ENCODE measurements around the gene HOOK2.
"Not testable (repeated sequence)": the region's sequence is repeated elsewhere in the genome, so short reads cannot be mapped to it uniquely, and the experiment has no call there.

HOOK2 gene

GRCh38 chr19:12774588-12775555, at the start of gene HOOK2:
Gene HOOK2 (minus strand): TSS chr19:12775552. CDS start chr19:12775449, 103 bp downstream.
- peak; percentile 95 for DNase-seq

- DNase-seq: no peak
These were observed 46.4 kb upstream of the HOOK2 start for GRCh38 chr19:12821761-12822160.

GRCh38 chr19:12817810-12818209, 42.5 kb upstream of the HOOK2 start:
- not testable (repeated sequence) for DNase-seq

- not testable (repeated sequence) for DNase-seq
These were observed 41.8 kb upstream of the HOOK2 start for GRCh38 chr19:12817188-12817587.

GRCh38 chr19:12815088-12815487, 39.7 kb upstream of the HOOK2 start:
- no peak for DNase-seq

- peak; percentile 70 for DNase-seq
These were observed 31.1 kb upstream of the HOOK2 start, which contains the start of gene RNASEH2A for GRCh38 chr19:12806242-12807081. Gene RNASEH2A (plus strand): TSS chr19:12806584. CDS start chr19:12806674, 90 bp downstream.

GRCh38 chr19:12804051-12804450, 28.7 kb upstream of the HOOK2 start:
- no peak for DNase-seq

- DNase-seq: no peak
These were observed 27.1 kb upstream of the HOOK2 start for GRCh38 chr19:12802267-12803106.

GRCh38 chr19:12801466-12802266, 26.3 kb upstream of the HOOK2 start, which contains the start of the genes PRDX2 and THSD8:
Gene PRDX2 (minus strand): TSS chr19:12801800. CDS start chr19:12801261, 539 bp downstream.
Gene THSD8 (plus strand): TSS chr19:12802069. CDS start chr19:12802072, 3 bp downstream.
- peak; percentile 72 for DNase-seq

GRCh38 chr19:12800923-12801465, 25.6 kb upstream of the HOOK2 start:
- no peak for DNase-seq

- DNase-seq: no peak
These were observed 25.1 kb upstream of the HOOK2 start for GRCh38 chr19:12800466-12800770.

- no peak for DNase-seq
These were observed 24.6 kb upstream of the HOOK2 start for GRCh38 chr19:12799742-12800465.

- not testable (repeated sequence) for DNase-seq
These were observed 22.3 kb upstream of the HOOK2 start for GRCh38 chr19:12797607-12798006.

- no peak for DNase-seq
These were observed 21.8 kb upstream of the HOOK2 start for GRCh38 chr19:12797141-12797587.

GRCh38 chr19:12796146-12797071, 21.1 kb upstream of the HOOK2 start:
- peak; percentile 68 for DNase-seq

GRCh38 chr19:12794971-12795381, 19.6 kb upstream of the HOOK2 start:
- no peak for DNase-seq

- DNase-seq: no peak
These were observed 19.0 kb upstream of the HOOK2 start for GRCh38 chr19:12794196-12794941.

Data from DMS79 (cell line).